Right lobe of liver (tissue), 6 donors: Measurements from ENCODE around the gene ANKS1B. TPM values are rescaled to one million over a fixed set of nuclear protein-coding genes. Genes with fewer than 3 reads are reported as not detected.

Source experiments
- ATAC-seq, 4 donors: fragments of 200-7000 bp; cut with Tn5 transposase; one replicate each; pipeline ENCODE4 v1.9.1; 2020; ENCODE audit warnings: mild to moderate bottlenecking in 4 of 4, moderate library complexity in 4 of 4
- DNase-seq, 3 donors: peaks; one replicate each; pipeline ENCODE4 v3.0.0-alpha.2; 2020
- H3K27ac ChIP-seq, 3 donors: fragments of 200-600 bp; one replicate each; pipeline ENCODE4 v1.8.0; 2022
- H3K27me3 ChIP-seq, 2 donors: fragments of 200-600 bp; one replicate each; pipeline ENCODE4 v1.8.0; 2022
- H3K36me3 ChIP-seq, 4 donors: fragments of 200-600 bp; sonication (generic) in 1 of 4; one replicate each; pipeline versions ENCODE4 v1.5.1 to v1.8.0; 2017 to 2022; ENCODE audit warnings: control low read depth in 1 of 4
- H3K4me1 ChIP-seq, 4 donors: fragments of 200-600 bp; sonication (generic) in 1 of 4; one replicate each; pipeline versions ENCODE4 v1.5.1 to v1.8.0; 2017 to 2022; ENCODE audit warnings: control low read depth in 1 of 4
- H3K4me3 ChIP-seq, 3 donors: fragments of 200-600 bp; one replicate each; pipeline ENCODE4 v1.8.0; 2022
- H3K9me3 ChIP-seq, 4 donors: fragments of 200-600 bp; sonication (generic) in 1 of 4; one replicate each; pipeline versions ENCODE4 v1.5.1 to v1.8.0; 2017 to 2022; ENCODE audit warnings: control low read depth in 1 of 4
- POLR2A ChIP-seq: fragments of 450-650 bp; IDR thresholded peaks from one replicate; pipeline ENCODE4 v1.6.1; 2017; ENCODE audit warnings: antibody characterized with exemption, mild to moderate bottlenecking
- WGBS: methylation state at CpG from one replicate; pipeline ENCODE4 v1.1.6; 2018; ENCODE audit warnings: low coverage, low lambda C conversion rate; ENCODE audit not compliant: insufficient coverage; ENCODE audit errors: missing lambda C conversion rate; 5-methylcytosine and 5-hydroxymethylcytosine counted together
- intact Hi-C, 2 donors: fragments of 100-400 bp; cut with DNase I; formaldehyde crosslinking; loops; one replicate each; pipeline versions ENCODE4 v1.11.2 to v1.14.1; 2022
- total RNA-seq, 6 experiments: library from RNA; depleted of rRNA in 2 of 6; stranded (reverse); fragments of >200 nt in 2 of 6; fragmentation: NEBNext Ultra II Directional in 3 of 6; extraction: Animal tissue kit (Norgen Biotek cat#: 25700) in 3 of 6; gene quantifications; one replicate each; pipeline versions ENCODE4 v1.1.0 to v1.2.4, GENCODE V29; 2016 to 2023
- TF ChIP-seq, protein P1 (sequence below), 4 donors: fragments of 200-600 bp in 3 of 4; fragments of 450-650 bp in 1 of 4; IDR thresholded peaks; one replicate each; pipeline versions ENCODE4 v1.5.1 to v1.8.0; 2016 to 2022; ENCODE audit warnings: antibody characterized with exemption in 4 of 4, mild to moderate bottlenecking in 2 of 4
- donor health status: DM: no; HTN: yes; CAD: no.
- donor health status: DM: no; HTN: no; CAD: no.
- donor health status: DM: no; HTN: no; CAD: no.
- donor health status: DM: no; HTN: yes; CAD: no.
- donor health status: DM: no; HTN: yes; CAD: no.

Gene ANKS1B
- total RNA-seq, 6 experiments from 2014 or later, result 0.17 to 1.9 (median 0.44) TPM; not detected in 1

DNA sequence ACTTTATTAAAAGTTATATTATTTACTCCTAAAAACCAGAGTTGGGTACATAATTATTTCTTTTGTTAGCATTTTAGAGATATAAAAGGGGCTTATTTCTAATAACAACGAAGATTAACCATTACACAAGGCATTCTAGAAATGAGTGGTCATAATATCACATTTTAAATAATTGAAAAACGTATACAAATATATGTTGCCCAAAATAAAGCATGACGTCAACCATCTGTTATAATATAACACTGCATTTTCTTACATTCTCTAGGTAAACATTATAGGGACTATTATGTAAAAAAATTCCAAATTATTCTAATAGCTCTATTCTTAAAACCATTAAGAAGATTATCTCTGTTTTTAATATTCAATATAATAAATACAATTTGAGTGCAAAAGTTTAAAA lies 792.2 kb downstream of the ANKS1B start:
- Histone ChIP-seq H3K36me3 (no peaks in the 10 kb centered on the region), H3K9me3 (no peaks in the 10 kb centered on the region), H3K4me1 (no peaks in the 10 kb centered on the region), H3K4me3 (no peak overlapping the region), H3K27me3 (no peaks in the 10 kb centered on the region), H3K27ac (no peak overlapping the region)
- DNase-seq (no peak), ATAC-seq (no peak)
- no peak for TF ChIP-seq POLR2A
- TF ChIP-seq, protein P1, sequence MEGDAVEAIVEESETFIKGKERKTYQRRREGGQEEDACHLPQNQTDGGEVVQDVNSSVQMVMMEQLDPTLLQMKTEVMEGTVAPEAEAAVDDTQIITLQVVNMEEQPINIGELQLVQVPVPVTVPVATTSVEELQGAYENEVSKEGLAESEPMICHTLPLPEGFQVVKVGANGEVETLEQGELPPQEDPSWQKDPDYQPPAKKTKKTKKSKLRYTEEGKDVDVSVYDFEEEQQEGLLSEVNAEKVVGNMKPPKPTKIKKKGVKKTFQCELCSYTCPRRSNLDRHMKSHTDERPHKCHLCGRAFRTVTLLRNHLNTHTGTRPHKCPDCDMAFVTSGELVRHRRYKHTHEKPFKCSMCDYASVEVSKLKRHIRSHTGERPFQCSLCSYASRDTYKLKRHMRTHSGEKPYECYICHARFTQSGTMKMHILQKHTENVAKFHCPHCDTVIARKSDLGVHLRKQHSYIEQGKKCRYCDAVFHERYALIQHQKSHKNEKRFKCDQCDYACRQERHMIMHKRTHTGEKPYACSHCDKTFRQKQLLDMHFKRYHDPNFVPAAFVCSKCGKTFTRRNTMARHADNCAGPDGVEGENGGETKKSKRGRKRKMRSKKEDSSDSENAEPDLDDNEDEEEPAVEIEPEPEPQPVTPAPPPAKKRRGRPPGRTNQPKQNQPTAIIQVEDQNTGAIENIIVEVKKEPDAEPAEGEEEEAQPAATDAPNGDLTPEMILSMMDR (IDR thresholded peaks at IDR 0.05), result no peak
- WGBS, result 39% methylated on average over 3 of the region's 3 CpGs
- intact Hi-C loops, result no loop called here

DNA sequence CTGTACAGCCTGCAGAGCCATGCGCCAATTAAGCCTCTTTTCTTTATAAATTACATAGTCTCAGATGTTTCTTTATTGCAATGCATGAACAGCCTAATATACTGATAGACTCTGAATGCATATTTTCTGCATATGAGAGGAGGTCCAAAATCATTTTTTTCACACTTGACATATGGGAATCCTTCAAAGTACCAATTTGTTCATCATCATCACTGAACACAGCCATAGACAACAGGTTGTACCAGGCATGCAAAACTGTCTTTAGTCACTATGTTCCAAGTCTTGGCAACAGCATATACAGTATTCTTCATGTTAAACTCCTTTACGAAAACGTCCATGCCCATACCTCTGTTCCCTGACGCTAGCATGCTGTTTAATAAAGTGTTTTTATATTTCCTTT lies 807.9 kb downstream of the ANKS1B start:
- intact Hi-C loops, result no loop called here
- Histone ChIP-seq H3K27ac (no peak overlapping the region), H3K4me1 (no peaks in the 10 kb centered on the region), H3K4me3 (no peak overlapping the region), H3K9me3 (no peaks in the 10 kb centered on the region), H3K27me3 (no peaks in the 10 kb centered on the region), H3K36me3 (no peaks in the 10 kb centered on the region)
- no peak for TF ChIP-seq POLR2A
- TF ChIP-seq, protein P1 (IDR thresholded peaks at IDR 0.05), result no peak
- WGBS, result 41% methylated on average over 4 of the region's 4 CpGs
- DNase-seq, result no peak
- ATAC-seq, result no peak

DNA sequence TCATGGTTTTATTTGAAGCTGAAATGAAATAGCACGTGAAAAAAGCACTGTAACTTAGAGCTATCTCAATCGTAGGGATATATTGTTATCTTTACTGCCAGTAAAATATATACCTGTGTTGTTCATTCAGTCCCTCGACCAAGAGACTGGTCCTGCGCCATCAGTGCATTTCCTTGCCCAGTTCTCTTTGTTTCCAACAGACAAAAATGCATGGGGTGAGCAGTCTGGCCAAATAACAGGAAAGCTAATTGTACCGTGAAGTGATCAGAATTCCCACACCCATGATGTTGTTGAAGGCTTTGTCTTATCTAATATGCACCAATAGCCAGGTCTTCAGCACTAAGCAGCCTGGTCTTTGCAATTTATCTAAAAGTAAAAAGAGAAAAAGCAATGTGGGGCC lies 814.3 kb downstream of the ANKS1B start:
- WGBS, result 42% methylated on average over 5 of the region's 5 CpGs
- intact Hi-C loops, result no loop called here
- no peak overlapping the region for H3K27ac ChIP-seq
- no peak for ATAC-seq
- no peaks in the 10 kb centered on the region for H3K36me3 ChIP-seq
- TF ChIP-seq, protein P1 (IDR thresholded peaks at IDR 0.05), result no peak
- no peak for TF ChIP-seq POLR2A
- no peaks in the 10 kb centered on the region for H3K9me3 ChIP-seq
- H3K4me3 ChIP-seq, result no peak overlapping the region
- H3K27me3 ChIP-seq, result no peaks in the 10 kb centered on the region
- DNase-seq, result no peak
- H3K4me1 ChIP-seq, result no peaks in the 10 kb centered on the region

DNA sequence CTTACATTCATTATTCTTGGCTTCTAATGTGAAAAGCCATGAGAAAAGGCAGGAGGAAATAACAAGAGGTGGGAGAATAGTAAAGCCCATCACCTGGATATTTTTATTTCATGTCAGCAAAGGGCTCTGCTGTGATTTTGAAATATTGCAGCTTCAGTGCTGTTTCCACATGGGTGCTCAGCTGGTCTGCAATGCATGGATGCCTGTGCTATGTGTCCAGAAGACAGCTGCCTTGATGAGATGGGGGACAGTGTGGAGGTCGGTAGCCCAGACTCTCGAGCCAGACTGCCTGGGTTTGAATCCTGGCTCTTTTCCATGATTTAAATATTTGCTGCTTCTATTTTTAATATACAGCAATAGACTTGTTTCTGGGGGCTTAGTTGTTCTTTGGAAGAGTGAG lies 814.7 kb downstream of the ANKS1B start:
- no peak overlapping the region for H3K27ac ChIP-seq
- DNase-seq (no peak), ATAC-seq (no peak)
- TF ChIP-seq POLR2A, result no peak
- TF ChIP-seq, protein P1 (IDR thresholded peaks at IDR 0.05), result no peak
- H3K27me3 ChIP-seq, result no peaks in the 10 kb centered on the region
- intact Hi-C loops, result no loop called here
- no peaks in the 10 kb centered on the region for H3K9me3 ChIP-seq
- H3K4me1 ChIP-seq, result no peaks in the 10 kb centered on the region
- H3K36me3 ChIP-seq, result no peaks in the 10 kb centered on the region
- no peak overlapping the region for H3K4me3 ChIP-seq
- WGBS, result 50% methylated on average over 1 of the region's 2 CpGs

DNA sequence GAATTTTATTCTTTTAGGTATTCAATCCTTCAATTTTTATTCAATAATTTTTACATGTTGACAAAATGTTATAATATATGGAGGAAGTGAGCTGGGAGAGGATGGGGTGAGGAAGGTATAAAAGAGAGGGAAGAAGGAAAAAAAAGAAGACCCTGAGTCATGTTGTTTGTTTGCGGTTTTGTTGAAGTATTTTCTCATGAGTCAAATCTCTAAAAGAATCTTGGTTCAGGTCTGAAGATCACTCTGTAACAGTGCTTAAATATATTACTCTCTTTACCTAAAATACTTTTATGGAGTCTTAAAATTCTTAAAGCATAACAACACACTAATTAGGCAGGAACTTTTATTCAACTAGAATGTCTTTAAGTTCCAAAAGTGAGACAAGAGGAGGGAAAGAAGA lies 826.8 kb downstream of the ANKS1B start:
- ATAC-seq (no peak), DNase-seq (no peak)
- Histone ChIP-seq H3K27me3 (peaks cover 0 to 4% of the 10 kb centered on the region in 2 donors), H3K4me3 (no peak overlapping the region), H3K27ac (no peak overlapping the region), H3K4me1 (no peaks in the 10 kb centered on the region), H3K36me3 (no peaks in the 10 kb centered on the region), H3K9me3 (no peaks in the 10 kb centered on the region)
- 91% methylated on average over 1 of the region's 1 CpG for WGBS
- TF ChIP-seq, protein P1 (IDR thresholded peaks at IDR 0.05), result no peak
- no peak for TF ChIP-seq POLR2A
- intact Hi-C loops, result no loop called here
